ENCODE measurements around the gene C2CD4D. TPM values are rescaled to one million over a fixed set of nuclear protein-coding genes. Genes with fewer than 3 reads are reported as not detected.

Gene C2CD4D
- total RNA-seq, 1 donor from 2014 or later, result not detected

- H3K4me3 Mint-ChIP-seq, result no peak within 1 kb of the TSS
- H3K27ac Mint-ChIP-seq, result no peak within 1 kb of the TSS
- DNase-seq, result no peak
- ChIA-PET CTCF (no interaction called here), POLR2A (no interaction called here)
- intact Hi-C loops (cut with micrococcal nuclease), result loop anchor here (10.0 kb wide), 1 partner anchor 157 kb away; no protein-coding TSS in a partner anchor
- H3K36me3 Mint-ChIP-seq (ENCODE audit: low read depth), result no peaks in the 10 kb centered on the region
- peaks cover 13% of the 10 kb centered on the region for H3K27me3 Mint-ChIP-seq
- no peak for TF ChIP-seq CTCF (IDR thresholded peaks at IDR 0.05)
- H3K4me1 Mint-ChIP-seq, result peaks cover 9% of the 10 kb centered on the region
- ATAC-seq (ENCODE audit: low read depth), result no peak
- H3K9me3 Mint-ChIP-seq, result no peaks in the 10 kb centered on the region
Observed at GRCh38 chr1:151831605-151832004, 8.0 kb downstream of the C2CD4D start, which contains the start of gene RORC. TSS of gene RORC (minus strand) at chr1:151831802. CDS start at chr1:151831764, 38 bp downstream.

- no peaks in the 10 kb centered on the region for H3K36me3 Mint-ChIP-seq (ENCODE audit: low read depth)
- ChIA-PET POLR2A (no interaction called here), CTCF (no interaction called here)
- peaks cover 8% of the 10 kb centered on the region for H3K4me1 Mint-ChIP-seq
- DNase-seq (no peak), ATAC-seq (ENCODE audit: low read depth) (no peak)
- H3K27ac Mint-ChIP-seq, result no peak overlapping the region
- H3K9me3 Mint-ChIP-seq, result no peaks in the 10 kb centered on the region
- TF ChIP-seq CTCF (IDR thresholded peaks at IDR 0.05), result no peak
- H3K4me3 Mint-ChIP-seq, result no peak overlapping the region
- intact Hi-C loops (cut with micrococcal nuclease), result loop anchor here (10.0 kb wide), 1 partner anchor 156 kb away; no protein-coding TSS in a partner anchor
- peaks cover 16% of the 10 kb centered on the region for H3K27me3 Mint-ChIP-seq
Observed at GRCh38 chr1:151831256-151831591, 8.4 kb downstream of the C2CD4D start.

GRCh38 chr1:151830055-151830454 lies 9.6 kb downstream of the C2CD4D start:
- DNase-seq (no peak), ATAC-seq (ENCODE audit: low read depth) (no peak)
- Mint-ChIP-seq H3K4me1 (peaks cover 8% of the 10 kb centered on the region), H3K27me3 (peaks cover 20% of the 10 kb centered on the region), H3K27ac (no peak overlapping the region), H3K9me3 (no peaks in the 10 kb centered on the region), H3K4me3 (no peak overlapping the region), H3K36me3 (ENCODE audit: low read depth) (no peaks in the 10 kb centered on the region)
- CTCF ChIA-PET, result interaction anchor here (0.8 kb wide), 1 partner anchor 14 kb away, joined by 3 read pairs; no protein-coding TSS in a partner anchor
- intact Hi-C loops (cut with micrococcal nuclease), result loop anchor here (10.0 kb wide), 1 partner anchor 155 kb away; no protein-coding TSS in a partner anchor
- no peak for TF ChIP-seq CTCF (IDR thresholded peaks at IDR 0.05)
- POLR2A ChIA-PET, result no interaction called here

- ChIA-PET CTCF (no interaction called here), POLR2A (no interaction called here)
- H3K27ac Mint-ChIP-seq, result no peak overlapping the region
- DNase-seq (no peak), ATAC-seq (ENCODE audit: low read depth) (no peak)
- TF ChIP-seq CTCF (IDR thresholded peaks at IDR 0.05), result no peak
- H3K9me3 Mint-ChIP-seq, result no peaks in the 10 kb centered on the region
- H3K36me3 Mint-ChIP-seq (ENCODE audit: low read depth), result no peaks in the 10 kb centered on the region
- no peak overlapping the region for H3K4me3 Mint-ChIP-seq
- H3K27me3 Mint-ChIP-seq, result peaks cover 20% of the 10 kb centered on the region
- intact Hi-C loops (cut with micrococcal nuclease), result loop anchor here (10.0 kb wide), 1 partner anchor 155 kb away; no protein-coding TSS in a partner anchor
- H3K4me1 Mint-ChIP-seq, result peaks cover 8% of the 10 kb centered on the region
Observed at GRCh38 chr1:151829352-151830046, 10.1 kb downstream of the C2CD4D start.

GRCh38 chr1:151828921-151829320 lies 10.7 kb downstream of the C2CD4D start:
- TF ChIP-seq CTCF (IDR thresholded peaks at IDR 0.05), result no peak
- no peaks in the 10 kb centered on the region for H3K9me3 Mint-ChIP-seq
- no peak overlapping the region for H3K27ac Mint-ChIP-seq
- H3K27me3 Mint-ChIP-seq, result peaks cover 20% of the 10 kb centered on the region
- no peak overlapping the region for H3K4me3 Mint-ChIP-seq
- no peak for DNase-seq
- H3K4me1 Mint-ChIP-seq, result peaks cover 8% of the 10 kb centered on the region
- ChIA-PET POLR2A (no interaction called here), CTCF (no interaction called here)
- H3K36me3 Mint-ChIP-seq (ENCODE audit: low read depth), result no peaks in the 10 kb centered on the region
- intact Hi-C loops (cut with micrococcal nuclease), result no loop called here
- no peak for ATAC-seq (ENCODE audit: low read depth)
